ENCODE measurements around the gene SLC35B2. TPM values are rescaled to one million over a fixed set of nuclear protein-coding genes. Genes with fewer than 3 reads are reported as not detected.

Gene SLC35B2
- total RNA-seq, 1 experiment from 2014 or later = 112 TPM

GRCh38 chr6:44268095-44268628, 10.8 kb upstream of the SLC35B2 start:
- peak; percentile 66 for DNase-seq (ENCODE audit: low spot score)

- DNase-seq (ENCODE audit: low spot score) = no peak
Observed at GRCh38 chr6:44267252-44267651, 9.9 kb upstream of the SLC35B2 start.

GRCh38 chr6:44266347-44266746, 9.0 kb upstream of the SLC35B2 start:
- DNase-seq (ENCODE audit: low spot score) = no peak

GRCh38 chr6:44265722-44266233, 8.4 kb upstream of the SLC35B2 start:
- DNase-seq (ENCODE audit: low spot score) = no peak

GRCh38 chr6:44265007-44265721, 7.8 kb upstream of the SLC35B2 start, which contains the start of gene NFKBIE:
TSS of gene NFKBIE (minus strand) at chr6:44265551. CDS start at chr6:44265346, 205 bp downstream.
- DNase-seq (ENCODE audit: low spot score) = peak; percentile 95

- peak; percentile 37 for DNase-seq (ENCODE audit: low spot score)
Observed at GRCh38 chr6:44264154-44265006, 7.1 kb upstream of the SLC35B2 start.

- peak; percentile 84 for DNase-seq (ENCODE audit: low spot score)
Observed at GRCh38 chr6:44263354-44264100, 6.2 kb upstream of the SLC35B2 start.

- peak; percentile 41 for DNase-seq (ENCODE audit: low spot score)
Observed at GRCh38 chr6:44262467-44263353, 5.4 kb upstream of the SLC35B2 start.

- DNase-seq (ENCODE audit: low spot score) = no peak
Observed at GRCh38 chr6:44261581-44261980, 4.3 kb upstream of the SLC35B2 start.

GRCh38 chr6:44260451-44261297, 3.3 kb upstream of the SLC35B2 start:
- DNase-seq (ENCODE audit: low spot score) = no peak

- no peak for DNase-seq (ENCODE audit: low spot score)
Observed at GRCh38 chr6:44260011-44260410, 2.7 kb upstream of the SLC35B2 start.

GRCh38 chr6:44258921-44259320, 1.6 kb upstream of the SLC35B2 start:
- no peak for DNase-seq (ENCODE audit: low spot score)

- no peak for DNase-seq (ENCODE audit: low spot score)
Observed at GRCh38 chr6:44258325-44258863, 1.1 kb upstream of the SLC35B2 start.

- no peak for DNase-seq (ENCODE audit: low spot score)
Observed at GRCh38 chr6:44257753-44258324, 511 bp upstream of the SLC35B2 start.

GRCh38 chr6:44256775-44257024, 628 bp downstream of the SLC35B2 start:
- no peak for DNase-seq (ENCODE audit: low spot score)

- DNase-seq (ENCODE audit: low spot score) = no peak
Observed at GRCh38 chr6:44255871-44256774, 1.2 kb downstream of the SLC35B2 start.

- DNase-seq (ENCODE audit: low spot score) = no peak
Observed at GRCh38 chr6:44255105-44255808, 2.1 kb downstream of the SLC35B2 start.

Data from A172 (cell line).